GM06990 (cell line): ENCODE data around the gene TSC1.

Experiments used
- DNase-seq: peaks from one replicate; pipeline ENCODE4 v3.0.0-alpha.2; 2011; ENCODE audit not compliant: insufficient read length; ENCODE audit errors: extremely low read depth
- H3K27me3 ChIP-seq: replicated peaks from 2 replicates; pipeline ENCODE4 v1.6.0; 2011; ENCODE audit warnings: low read length; ENCODE audit not compliant: control insufficient read depth, insufficient read depth
- H3K36me3 ChIP-seq: 2 replicates; pipeline ENCODE4 v1.5.1; 2011; ENCODE audit warnings: low read length; ENCODE audit not compliant: control insufficient read depth, insufficient read depth
- H3K4me3 ChIP-seq: replicated peaks from 2 replicates; pipeline ENCODE4 v1.5.1; 2011; ENCODE audit warnings: low read depth, mild to moderate bottlenecking, control low read depth, low read length
- CTCF ChIP-seq: IDR thresholded peaks from 2 replicates; pipeline ENCODE4 v1.5.1; 2011; ENCODE audit warnings: low read length, control low read depth, mild to moderate bottlenecking, inconsistent platforms; ENCODE audit not compliant: insufficient read depth, poor library complexity, severe bottlenecking

Gene TSC1

GRCh38 chr9:132919614-132920268 lies 24.7 kb downstream of the TSC1 start:
- DNase-seq: no peak
- Histone ChIP-seq H3K36me3 (peaks cover 14% of the 10 kb centered on the region), H3K27me3 (no peaks in the 10 kb centered on the region), H3K4me3 (no peak overlapping the region)
- no peak for TF ChIP-seq CTCF

GRCh38 chr9:132914924-132915323 lies 29.5 kb downstream of the TSC1 start:
- Histone ChIP-seq H3K4me3 (no peak overlapping the region), H3K27me3 (no peaks in the 10 kb centered on the region), H3K36me3 (peaks cover 4% of the 10 kb centered on the region)
- TF ChIP-seq CTCF: no peak
- DNase-seq: no peak

GRCh38 chr9:132912131-132912530 lies 32.3 kb downstream of the TSC1 start:
- Histone ChIP-seq H3K27me3 (no peaks in the 10 kb centered on the region), H3K4me3 (no peak overlapping the region), H3K36me3 (peaks cover 7% of the 10 kb centered on the region)
- DNase-seq: no peak
- TF ChIP-seq CTCF: no peak

- H3K4me3 ChIP-seq: no peak overlapping the region
- no peak for TF ChIP-seq CTCF
- H3K36me3 ChIP-seq: peaks cover 8% of the 10 kb centered on the region
- no peaks in the 10 kb centered on the region for H3K27me3 ChIP-seq
- DNase-seq: no peak
These were observed 34.0 kb downstream of the TSC1 start for GRCh38 chr9:132910376-132910775.

GRCh38 chr9:132909311-132909710 lies 35.1 kb downstream of the TSC1 start:
- no peak for DNase-seq
- Histone ChIP-seq H3K4me3 (no peak overlapping the region), H3K27me3 (no peaks in the 10 kb centered on the region), H3K36me3 (peaks cover 10% of the 10 kb centered on the region)
- no peak for TF ChIP-seq CTCF

GRCh38 chr9:132908635-132909034 lies 35.8 kb downstream of the TSC1 start:
- no peak overlapping the region for H3K4me3 ChIP-seq
- no peaks in the 10 kb centered on the region for H3K27me3 ChIP-seq
- peaks cover 10% of the 10 kb centered on the region for H3K36me3 ChIP-seq
- no peak for TF ChIP-seq CTCF
- no peak for DNase-seq
